H1 (cell line): ENCODE results near the gene CCDC8. TPM values are rescaled to one million over a fixed set of nuclear protein-coding genes. Genes with fewer than 3 reads are reported as not detected.

Source experiments
- SIRT6 ChIP-seq: IDR thresholded peaks from one replicate; pipeline ENCODE4 v1.7.1; 2012; ENCODE audit warnings: low read length, inconsistent platforms
- polyA plus RNA-seq, 7 experiments: library from polyadenylated mRNA; depleted of rRNA in 3 of 7; stranded (reverse) in 5 of 7; unstranded in 2 of 7; fragments of >200 nt in 5 of 7; fragments of 200-250 nt in 2 of 7; gene quantifications; 1 replicate in 5 of 7; 2 replicates in 1 of 7; 4 replicates in 1 of 7; pipeline versions ENCODE4 v1.2.1 to v1.2.3, GENCODE V29; 2011 to 2013; ENCODE audit warnings: missing spikeins in 2 of 7, mixed read lengths in 2 of 7
- total RNA-seq: library from RNA; stranded (reverse); fragmentation: NEBNext Ultra II Directional; extraction: Animal tissue kit (Norgen Biotek cat#: 25700); gene quantifications from 2 replicates; pipeline ENCODE4 v1.2.1, GENCODE V29; 2021
- TF ChIP-seq, protein P1 (sequence below): fragments of 300-600 bp; sonication (generic); IDR thresholded peaks from 2 replicates; pipeline ENCODE4 v1.7.1; 2012; ENCODE audit warnings: low read length, moderate library complexity, mild to moderate bottlenecking, inconsistent platforms; ENCODE audit not compliant: insufficient replicate concordance

Gene CCDC8
- total and polyA plus RNA-seq, 2 of the 8 experiments (the other 6 are each of a cell fraction or from before 2014, with no cell fraction given): 4.9 to 13.6 TPM

- TF ChIP-seq, protein P1, sequence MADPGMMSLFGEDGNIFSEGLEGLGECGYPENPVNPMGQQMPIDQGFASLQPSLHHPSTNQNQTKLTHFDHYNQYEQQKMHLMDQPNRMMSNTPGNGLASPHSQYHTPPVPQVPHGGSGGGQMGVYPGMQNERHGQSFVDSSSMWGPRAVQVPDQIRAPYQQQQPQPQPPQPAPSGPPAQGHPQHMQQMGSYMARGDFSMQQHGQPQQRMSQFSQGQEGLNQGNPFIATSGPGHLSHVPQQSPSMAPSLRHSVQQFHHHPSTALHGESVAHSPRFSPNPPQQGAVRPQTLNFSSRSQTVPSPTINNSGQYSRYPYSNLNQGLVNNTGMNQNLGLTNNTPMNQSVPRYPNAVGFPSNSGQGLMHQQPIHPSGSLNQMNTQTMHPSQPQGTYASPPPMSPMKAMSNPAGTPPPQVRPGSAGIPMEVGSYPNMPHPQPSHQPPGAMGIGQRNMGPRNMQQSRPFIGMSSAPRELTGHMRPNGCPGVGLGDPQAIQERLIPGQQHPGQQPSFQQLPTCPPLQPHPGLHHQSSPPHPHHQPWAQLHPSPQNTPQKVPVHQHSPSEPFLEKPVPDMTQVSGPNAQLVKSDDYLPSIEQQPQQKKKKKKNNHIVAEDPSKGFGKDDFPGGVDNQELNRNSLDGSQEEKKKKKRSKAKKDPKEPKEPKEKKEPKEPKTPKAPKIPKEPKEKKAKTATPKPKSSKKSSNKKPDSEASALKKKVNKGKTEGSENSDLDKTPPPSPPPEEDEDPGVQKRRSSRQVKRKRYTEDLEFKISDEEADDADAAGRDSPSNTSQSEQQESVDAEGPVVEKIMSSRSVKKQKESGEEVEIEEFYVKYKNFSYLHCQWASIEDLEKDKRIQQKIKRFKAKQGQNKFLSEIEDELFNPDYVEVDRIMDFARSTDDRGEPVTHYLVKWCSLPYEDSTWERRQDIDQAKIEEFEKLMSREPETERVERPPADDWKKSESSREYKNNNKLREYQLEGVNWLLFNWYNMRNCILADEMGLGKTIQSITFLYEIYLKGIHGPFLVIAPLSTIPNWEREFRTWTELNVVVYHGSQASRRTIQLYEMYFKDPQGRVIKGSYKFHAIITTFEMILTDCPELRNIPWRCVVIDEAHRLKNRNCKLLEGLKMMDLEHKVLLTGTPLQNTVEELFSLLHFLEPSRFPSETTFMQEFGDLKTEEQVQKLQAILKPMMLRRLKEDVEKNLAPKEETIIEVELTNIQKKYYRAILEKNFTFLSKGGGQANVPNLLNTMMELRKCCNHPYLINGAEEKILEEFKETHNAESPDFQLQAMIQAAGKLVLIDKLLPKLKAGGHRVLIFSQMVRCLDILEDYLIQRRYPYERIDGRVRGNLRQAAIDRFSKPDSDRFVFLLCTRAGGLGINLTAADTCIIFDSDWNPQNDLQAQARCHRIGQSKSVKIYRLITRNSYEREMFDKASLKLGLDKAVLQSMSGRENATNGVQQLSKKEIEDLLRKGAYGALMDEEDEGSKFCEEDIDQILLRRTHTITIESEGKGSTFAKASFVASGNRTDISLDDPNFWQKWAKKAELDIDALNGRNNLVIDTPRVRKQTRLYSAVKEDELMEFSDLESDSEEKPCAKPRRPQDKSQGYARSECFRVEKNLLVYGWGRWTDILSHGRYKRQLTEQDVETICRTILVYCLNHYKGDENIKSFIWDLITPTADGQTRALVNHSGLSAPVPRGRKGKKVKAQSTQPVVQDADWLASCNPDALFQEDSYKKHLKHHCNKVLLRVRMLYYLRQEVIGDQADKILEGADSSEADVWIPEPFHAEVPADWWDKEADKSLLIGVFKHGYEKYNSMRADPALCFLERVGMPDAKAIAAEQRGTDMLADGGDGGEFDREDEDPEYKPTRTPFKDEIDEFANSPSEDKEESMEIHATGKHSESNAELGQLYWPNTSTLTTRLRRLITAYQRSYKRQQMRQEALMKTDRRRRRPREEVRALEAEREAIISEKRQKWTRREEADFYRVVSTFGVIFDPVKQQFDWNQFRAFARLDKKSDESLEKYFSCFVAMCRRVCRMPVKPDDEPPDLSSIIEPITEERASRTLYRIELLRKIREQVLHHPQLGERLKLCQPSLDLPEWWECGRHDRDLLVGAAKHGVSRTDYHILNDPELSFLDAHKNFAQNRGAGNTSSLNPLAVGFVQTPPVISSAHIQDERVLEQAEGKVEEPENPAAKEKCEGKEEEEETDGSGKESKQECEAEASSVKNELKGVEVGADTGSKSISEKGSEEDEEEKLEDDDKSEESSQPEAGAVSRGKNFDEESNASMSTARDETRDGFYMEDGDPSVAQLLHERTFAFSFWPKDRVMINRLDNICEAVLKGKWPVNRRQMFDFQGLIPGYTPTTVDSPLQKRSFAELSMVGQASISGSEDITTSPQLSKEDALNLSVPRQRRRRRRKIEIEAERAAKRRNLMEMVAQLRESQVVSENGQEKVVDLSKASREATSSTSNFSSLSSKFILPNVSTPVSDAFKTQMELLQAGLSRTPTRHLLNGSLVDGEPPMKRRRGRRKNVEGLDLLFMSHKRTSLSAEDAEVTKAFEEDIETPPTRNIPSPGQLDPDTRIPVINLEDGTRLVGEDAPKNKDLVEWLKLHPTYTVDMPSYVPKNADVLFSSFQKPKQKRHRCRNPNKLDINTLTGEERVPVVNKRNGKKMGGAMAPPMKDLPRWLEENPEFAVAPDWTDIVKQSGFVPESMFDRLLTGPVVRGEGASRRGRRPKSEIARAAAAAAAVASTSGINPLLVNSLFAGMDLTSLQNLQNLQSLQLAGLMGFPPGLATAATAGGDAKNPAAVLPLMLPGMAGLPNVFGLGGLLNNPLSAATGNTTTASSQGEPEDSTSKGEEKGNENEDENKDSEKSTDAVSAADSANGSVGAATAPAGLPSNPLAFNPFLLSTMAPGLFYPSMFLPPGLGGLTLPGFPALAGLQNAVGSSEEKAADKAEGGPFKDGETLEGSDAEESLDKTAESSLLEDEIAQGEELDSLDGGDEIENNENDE: no peak
- TF ChIP-seq SIRT6: no peak
Measured at GRCh38 chr19:46378268-46378667, 35.1 kb downstream of the CCDC8 start (continued).
